ENCODE data around the gene DGAT2L6.
"Not testable (repeated sequence)": the region's sequence is repeated elsewhere in the genome, so short reads cannot be mapped to it uniquely, and the experiment has no call there.

The DGAT2L6 gene

GRCh38 chrX:70201732-70202131 is 24.4 kb downstream of the DGAT2L6 start:
- DNase-seq = no peak

GRCh38 chrX:70208479-70208878 is 31.2 kb downstream of the DGAT2L6 start:
- no peak for DNase-seq

- not testable (repeated sequence) for DNase-seq
Measured at GRCh38 chrX:70209570-70209969, 32.3 kb downstream of the DGAT2L6 start.

- DNase-seq = no peak
Measured at GRCh38 chrX:70219938-70220764, 42.9 kb downstream of the DGAT2L6 start.

GRCh38 chrX:70226048-70226447 is 48.8 kb downstream of the DGAT2L6 start:
- DNase-seq = no peak

GRCh38 chrX:70226687-70227086 is 49.4 kb downstream of the DGAT2L6 start:
- DNase-seq = no peak

- no peak for DNase-seq
Measured at GRCh38 chrX:70231666-70232065, 54.4 kb downstream of the DGAT2L6 start.

GRCh38 chrX:70234355-70234754 is 57.1 kb downstream of the DGAT2L6 start, which contains the start of gene AWAT1:
TSS of gene AWAT1 (plus strand) at chrX:70234655. CDS start at chrX:70234696, 41 bp downstream.
- DNase-seq = no peak

GRCh38 chrX:70240751-70241150 is 63.5 kb downstream of the DGAT2L6 start:
- DNase-seq = no peak

- DNase-seq = no peak
Measured at GRCh38 chrX:70241501-70241900, 64.2 kb downstream of the DGAT2L6 start.

GRCh38 chrX:70243601-70244000 is 66.3 kb downstream of the DGAT2L6 start:
- DNase-seq = not testable (repeated sequence)

GRCh38 chrX:70244881-70245280 is 67.6 kb downstream of the DGAT2L6 start:
- DNase-seq = no peak

GRCh38 chrX:70247252-70247651 is 70.0 kb downstream of the DGAT2L6 start:
- no peak for DNase-seq

- no peak for DNase-seq
Measured at GRCh38 chrX:70252491-70252890, 75.2 kb downstream of the DGAT2L6 start.

- peak; percentile 27 for DNase-seq
Measured at GRCh38 chrX:70253377-70254062, 76.2 kb downstream of the DGAT2L6 start.

- no peak for DNase-seq
Measured at GRCh38 chrX:70254063-70254400, 76.7 kb downstream of the DGAT2L6 start.

- no peak for DNase-seq
Measured at GRCh38 chrX:70254909-70255308, 77.6 kb downstream of the DGAT2L6 start.
